Gastroesophageal sphincter (tissue), 3 donors: ENCODE data around the gene ZNF45.

Source experiments
- POLR2A ChIP-seq, 2 donors: fragments of 450-650 bp; IDR thresholded peaks; one replicate each; pipeline ENCODE4 v1.6.1; 2017; ENCODE audit warnings: antibody characterized with exemption in 2 of 2, mild to moderate bottlenecking in 2 of 2, moderate library complexity in 1 of 2
- POLR2AphosphoS5 ChIP-seq: sonication (generic); formaldehyde crosslinking; IDR thresholded peaks from one replicate; pipeline ENCODE4 v1.6.1; 2017; ENCODE audit warnings: antibody characterized with exemption
- TF ChIP-seq, protein P1 (sequence below), 4 experiments: fragments of 200-600 bp in 2 of 4; fragments of 450-650 bp in 2 of 4; sonication (generic) in 1 of 4; IDR thresholded peaks; one replicate each; pipeline ENCODE4 v1.5.1; 2017 to 2019; ENCODE audit warnings: antibody characterized with exemption in 4 of 4, mild to moderate bottlenecking in 2 of 4, moderate library complexity in 2 of 4

DNA sequence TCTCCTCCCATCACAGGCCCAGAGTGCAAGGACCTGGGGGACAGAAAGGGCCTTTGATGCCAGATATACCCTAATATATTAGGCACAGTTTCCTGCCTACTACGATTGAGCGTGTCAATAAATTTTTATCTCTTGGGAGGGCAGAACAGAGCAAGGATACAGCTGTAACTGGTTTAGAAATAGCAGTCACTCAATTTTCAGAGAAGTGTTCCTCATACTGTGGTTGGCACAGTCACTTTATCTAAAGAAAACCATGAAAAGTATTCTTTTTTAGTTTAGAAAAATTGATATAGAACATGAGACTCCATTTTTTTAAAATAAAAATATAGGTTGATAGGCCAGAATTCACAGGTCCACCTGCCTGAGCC, 48.4 kb upstream of the ZNF45 start:
- TF ChIP-seq, protein P1, sequence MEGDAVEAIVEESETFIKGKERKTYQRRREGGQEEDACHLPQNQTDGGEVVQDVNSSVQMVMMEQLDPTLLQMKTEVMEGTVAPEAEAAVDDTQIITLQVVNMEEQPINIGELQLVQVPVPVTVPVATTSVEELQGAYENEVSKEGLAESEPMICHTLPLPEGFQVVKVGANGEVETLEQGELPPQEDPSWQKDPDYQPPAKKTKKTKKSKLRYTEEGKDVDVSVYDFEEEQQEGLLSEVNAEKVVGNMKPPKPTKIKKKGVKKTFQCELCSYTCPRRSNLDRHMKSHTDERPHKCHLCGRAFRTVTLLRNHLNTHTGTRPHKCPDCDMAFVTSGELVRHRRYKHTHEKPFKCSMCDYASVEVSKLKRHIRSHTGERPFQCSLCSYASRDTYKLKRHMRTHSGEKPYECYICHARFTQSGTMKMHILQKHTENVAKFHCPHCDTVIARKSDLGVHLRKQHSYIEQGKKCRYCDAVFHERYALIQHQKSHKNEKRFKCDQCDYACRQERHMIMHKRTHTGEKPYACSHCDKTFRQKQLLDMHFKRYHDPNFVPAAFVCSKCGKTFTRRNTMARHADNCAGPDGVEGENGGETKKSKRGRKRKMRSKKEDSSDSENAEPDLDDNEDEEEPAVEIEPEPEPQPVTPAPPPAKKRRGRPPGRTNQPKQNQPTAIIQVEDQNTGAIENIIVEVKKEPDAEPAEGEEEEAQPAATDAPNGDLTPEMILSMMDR (IDR thresholded peaks at IDR 0.05): no peak
- TF ChIP-seq POLR2A (IDR thresholded peaks at IDR 0.05): no peak
- TF ChIP-seq POLR2AphosphoS5: no peak
